Testis (tissue), 3 donors: ENCODE measurements around the gene METTL25B. TPM values are rescaled to one million over a fixed set of nuclear protein-coding genes. Genes with fewer than 3 reads are reported as not detected.

ENCODE experiments used
- DNase-seq: peaks from one replicate; pipeline ENCODE4 v3.0.0-alpha.2; 2019
- H3K27ac ChIP-seq, 2 donors: fragments of 200-600 bp; sonication (generic); one replicate each; pipeline ENCODE4 v1.5.1; 2019
- H3K27me3 ChIP-seq: fragments of 200-600 bp; sonication (generic); one replicate; pipeline ENCODE4 v1.5.1; 2019
- H3K36me3 ChIP-seq: fragments of 200-600 bp; sonication (generic); one replicate; pipeline ENCODE4 v1.5.1; 2017; ENCODE audit warnings: low read depth; ENCODE audit errors: missing control alignments
- H3K4me1 ChIP-seq: fragments of 200-600 bp; sonication (generic); one replicate; pipeline ENCODE4 v1.5.1; 2019
- H3K4me3 ChIP-seq, 2 donors: fragments of 200-600 bp; sonication (generic); one replicate each; pipeline ENCODE4 v1.5.1; 2017 to 2019
- H3K9me3 ChIP-seq: fragments of 200-600 bp; sonication (generic); one replicate; pipeline ENCODE4 v1.5.1; 2017
- POLR2A ChIP-seq: fragments of 450-650 bp; IDR thresholded peaks from one replicate; pipeline ENCODE4 v1.6.1; 2017; ENCODE audit warnings: antibody characterized with exemption, mild to moderate bottlenecking, moderate library complexity
- WGBS, 2 donors: methylation state at CpG; one replicate each; pipeline ENCODE4 v1.1.5; 2018; 5-methylcytosine and 5-hydroxymethylcytosine counted together
- intact Hi-C: fragments of 100-400 bp; cut with DNase I; formaldehyde crosslinking; loops from one replicate; pipeline ENCODE4 v1.15.1; 2023; ENCODE audit warnings: low total_unique reads
- polyA plus RNA-seq: library from polyadenylated mRNA; stranded (reverse); fragments of 350-450 nt; fragmentation: Illumina TruSeq; extraction: RNeasy Lipid Tissue Mini Kit (QIAGEN cat#74804); gene quantifications from one replicate; pipeline ENCODE4 v1.2.3, GENCODE V29; 2014; ENCODE audit warnings: low read depth, low replicate concordance; ENCODE audit not compliant: insufficient read depth
- total RNA-seq, 2 donors: library from RNA; depleted of rRNA; stranded (reverse); fragments of >200 nt; gene quantifications; one replicate each; pipeline ENCODE4 v1.2.3, GENCODE V29; 2016
- TF ChIP-seq, protein P1 (sequence below), 3 experiments: fragments of 450-650 bp in 2 of 3; fragments of 200-600 bp in 1 of 3; sonication (generic) in 1 of 3; IDR thresholded peaks; one replicate each; pipeline ENCODE4 v1.5.1; 2016 to 2019; ENCODE audit warnings: antibody characterized with exemption in 3 of 3, mild to moderate bottlenecking in 2 of 3, moderate library complexity in 1 of 3

The METTL25B gene
- total and polyA plus RNA-seq, 3 donors from 2014 or later, result 34.1 to 69.0 (median 50.5) TPM

DNA sequence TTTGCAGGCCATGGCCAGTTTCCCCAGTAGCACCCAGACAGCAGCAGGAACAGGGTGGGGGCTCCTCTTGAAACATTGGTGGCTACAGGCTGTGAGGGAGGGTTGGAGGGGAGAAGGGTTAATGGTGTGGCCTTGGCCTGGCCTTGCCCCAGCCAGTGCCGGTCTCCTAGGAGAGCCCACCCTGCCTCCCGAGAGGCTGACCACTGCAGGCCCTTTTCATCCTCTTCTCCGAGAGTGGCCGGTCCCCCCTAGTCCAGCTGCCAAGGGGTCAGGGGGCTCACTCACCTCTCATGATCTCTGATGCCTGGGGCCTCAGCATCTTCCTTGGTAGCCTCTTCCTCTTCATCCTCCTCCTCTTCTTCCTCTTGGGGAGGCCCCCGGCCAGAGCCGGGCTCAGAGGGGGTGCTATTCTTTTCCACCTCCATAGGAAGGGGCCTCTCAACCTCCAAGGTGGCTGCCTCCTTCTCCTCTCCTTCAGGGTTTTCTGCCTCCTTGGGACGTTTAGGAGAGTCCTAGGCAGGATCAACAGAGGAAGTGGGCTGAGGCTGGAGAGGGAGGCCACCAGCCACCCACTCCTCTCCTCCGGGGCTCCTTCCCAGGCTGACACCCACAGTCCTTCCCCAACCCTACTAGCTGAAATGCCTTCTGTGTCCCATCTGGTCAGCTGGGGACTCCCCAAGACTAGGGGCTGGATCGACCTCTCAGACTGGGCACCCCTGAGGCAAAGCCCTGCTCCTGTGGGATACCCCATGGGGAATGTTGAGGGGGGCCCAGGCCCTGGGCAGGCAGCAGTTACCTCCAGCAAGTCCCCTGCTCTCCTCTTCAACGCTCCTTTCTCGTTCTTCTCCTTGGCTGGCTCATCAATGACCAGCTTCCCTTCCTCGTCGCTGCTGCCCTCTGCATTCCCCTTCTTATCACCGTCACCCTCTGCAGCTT, 15.4 kb downstream of the METTL25B start:
- TF ChIP-seq POLR2A, result no peak
- TF ChIP-seq, protein P1, sequence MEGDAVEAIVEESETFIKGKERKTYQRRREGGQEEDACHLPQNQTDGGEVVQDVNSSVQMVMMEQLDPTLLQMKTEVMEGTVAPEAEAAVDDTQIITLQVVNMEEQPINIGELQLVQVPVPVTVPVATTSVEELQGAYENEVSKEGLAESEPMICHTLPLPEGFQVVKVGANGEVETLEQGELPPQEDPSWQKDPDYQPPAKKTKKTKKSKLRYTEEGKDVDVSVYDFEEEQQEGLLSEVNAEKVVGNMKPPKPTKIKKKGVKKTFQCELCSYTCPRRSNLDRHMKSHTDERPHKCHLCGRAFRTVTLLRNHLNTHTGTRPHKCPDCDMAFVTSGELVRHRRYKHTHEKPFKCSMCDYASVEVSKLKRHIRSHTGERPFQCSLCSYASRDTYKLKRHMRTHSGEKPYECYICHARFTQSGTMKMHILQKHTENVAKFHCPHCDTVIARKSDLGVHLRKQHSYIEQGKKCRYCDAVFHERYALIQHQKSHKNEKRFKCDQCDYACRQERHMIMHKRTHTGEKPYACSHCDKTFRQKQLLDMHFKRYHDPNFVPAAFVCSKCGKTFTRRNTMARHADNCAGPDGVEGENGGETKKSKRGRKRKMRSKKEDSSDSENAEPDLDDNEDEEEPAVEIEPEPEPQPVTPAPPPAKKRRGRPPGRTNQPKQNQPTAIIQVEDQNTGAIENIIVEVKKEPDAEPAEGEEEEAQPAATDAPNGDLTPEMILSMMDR (IDR thresholded peaks at IDR 0.05), result no peak
- no peak for DNase-seq
- H3K36me3 ChIP-seq, result no peaks in the 10 kb centered on the region
- no peaks in the 10 kb centered on the region for H3K27me3 ChIP-seq
- peaks cover 39% of the 10 kb centered on the region for H3K4me1 ChIP-seq
- intact Hi-C loops, result no loop called here
- no peak overlapping the region for H3K27ac ChIP-seq
- no peaks in the 10 kb centered on the region for H3K9me3 ChIP-seq
- WGBS, 2 donors, result 61 to 71% methylated on average over 14 of the region's 14 CpGs
- no peak overlapping the region for H3K4me3 ChIP-seq

DNA sequence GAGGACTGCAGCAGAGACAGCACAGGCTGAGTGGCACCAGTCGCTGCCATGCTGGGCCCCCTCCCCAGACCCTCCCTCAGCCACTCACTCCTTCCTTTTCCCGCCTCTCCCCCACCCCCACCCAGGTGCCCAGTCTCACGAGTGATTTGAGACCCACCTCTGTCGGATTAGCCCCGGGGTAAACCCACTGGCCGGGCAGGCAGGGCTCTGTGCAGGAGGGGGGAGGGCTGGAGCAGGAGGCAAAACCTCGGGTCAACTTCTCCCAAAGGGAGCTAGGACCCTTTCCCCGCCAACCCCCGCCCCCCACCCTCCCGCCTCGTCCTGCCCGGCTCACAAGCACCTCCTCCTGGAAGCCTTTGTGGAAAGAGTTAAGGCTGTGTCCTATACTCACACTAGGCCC, 16.1 kb downstream of the METTL25B start:
- Histone ChIP-seq H3K27me3 (no peaks in the 10 kb centered on the region), H3K4me3 (no peak overlapping the region), H3K27ac (no peak overlapping the region), H3K9me3 (no peaks in the 10 kb centered on the region), H3K4me1 (peaks cover 46% of the 10 kb centered on the region), H3K36me3 (no peaks in the 10 kb centered on the region)
- intact Hi-C loops, result no loop called here
- 76 to 83% methylated on average over 5 to 11 of the region's 12 CpGs for WGBS, 2 donors
- DNase-seq, result no peak
- TF ChIP-seq POLR2A, result no peak
- TF ChIP-seq, protein P1 (IDR thresholded peaks at IDR 0.05), result no peak

DNA sequence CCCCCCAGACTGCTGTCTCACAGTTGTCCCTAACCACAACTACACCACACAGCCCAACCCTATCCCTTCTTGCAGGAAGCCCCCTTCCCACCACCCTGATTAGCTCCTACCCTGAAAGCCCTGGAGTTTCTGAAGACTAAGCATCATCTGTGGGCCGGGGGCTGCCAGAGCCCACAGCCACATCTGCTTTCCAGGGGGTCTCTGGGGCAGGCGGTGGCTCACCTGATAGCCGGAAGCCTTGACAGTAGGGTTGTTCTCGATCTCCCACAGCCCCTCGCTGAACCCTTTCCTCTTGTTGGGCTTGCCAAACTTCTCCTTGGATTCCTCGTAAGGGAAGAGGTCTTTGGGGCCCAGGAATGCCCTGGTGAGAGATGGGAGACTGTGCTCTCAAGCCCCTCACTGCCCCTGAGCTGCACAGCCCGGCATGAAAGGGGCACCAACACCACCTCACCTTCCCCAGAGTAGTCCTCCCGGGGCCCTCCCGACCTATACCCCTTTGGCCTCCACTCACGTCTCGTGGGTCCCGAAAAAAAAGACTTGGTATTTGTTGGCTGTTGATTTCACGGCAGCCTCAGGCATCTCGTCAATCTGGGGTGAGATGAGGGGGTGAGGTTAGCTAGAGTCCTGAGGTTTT, 16.6 kb downstream of the METTL25B start:
- TF ChIP-seq, protein P1 (IDR thresholded peaks at IDR 0.05), result no peak
- no peak for TF ChIP-seq POLR2A
- 82 to 92% methylated on average over 8 to 14 of the region's 14 CpGs for WGBS, 2 donors
- intact Hi-C loops, result no loop called here
- no peaks in the 10 kb centered on the region for H3K36me3 ChIP-seq
- H3K4me1 ChIP-seq, result peaks cover 51% of the 10 kb centered on the region
- DNase-seq, result no peak
- no peaks in the 10 kb centered on the region for H3K27me3 ChIP-seq
- H3K27ac ChIP-seq, result no peak overlapping the region
- H3K4me3 ChIP-seq, result no peak overlapping the region
- H3K9me3 ChIP-seq, result no peaks in the 10 kb centered on the region

DNA sequence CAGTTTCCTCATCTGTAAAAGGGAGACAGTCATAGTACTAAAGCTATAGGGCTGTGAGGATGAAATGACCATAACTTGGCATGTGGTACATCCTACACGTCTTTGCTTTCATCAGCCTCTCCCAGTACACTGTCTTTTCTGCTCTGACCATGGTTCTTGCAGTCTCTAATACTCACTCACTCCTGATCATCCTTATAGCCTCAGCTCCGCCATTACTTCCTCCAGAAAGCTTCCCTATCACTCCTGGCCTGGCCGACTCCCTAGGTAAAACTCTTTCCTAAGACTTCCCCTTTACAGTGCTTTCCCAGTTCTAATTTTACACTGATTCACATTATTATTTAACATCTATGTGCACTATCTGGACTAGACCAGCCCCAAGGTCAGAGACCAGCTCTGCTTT, 17.6 kb downstream of the METTL25B start:
- no peak for DNase-seq
- TF ChIP-seq, protein P1 (IDR thresholded peaks at IDR 0.05), result no peak
- TF ChIP-seq POLR2A, result no peak
- H3K36me3 ChIP-seq, result no peaks in the 10 kb centered on the region
- H3K27ac ChIP-seq, result peak overlapping the region; percentile 97
- intact Hi-C loops, result no loop called here
- WGBS, 2 donors, result 60 to 75% methylated on average over 3 of the region's 3 CpGs
- H3K27me3 ChIP-seq, result no peaks in the 10 kb centered on the region
- H3K9me3 ChIP-seq, result no peaks in the 10 kb centered on the region
- H3K4me3 ChIP-seq, result no peak overlapping the region
- H3K4me1 ChIP-seq, result peaks cover 53% of the 10 kb centered on the region
